B cell (primary cell): ENCODE results near the gene SLC43A2. TPM values are rescaled to one million over a fixed set of nuclear protein-coding genes. Genes with fewer than 3 reads are reported as not detected.

ENCODE experiments used
- ATAC-seq: fragments of 200-7000 bp; cut with Tn5 transposase; one replicate; pipeline ENCODE4 v1.10.0; 2021; ENCODE audit warnings: low read depth, mild to moderate bottlenecking, moderate number of reproducible peaks, moderate library complexity
- CTCF ChIA-PET: fragments of 350-600 bp; sonication (Branson Sonifier 250); formaldehyde crosslinking; loops from one replicate; lab custom pipeline; 2021; ENCODE audit warnings: antibody characterized with exemption, inconsistent platforms; lab: Charles Lee
- POLR2A ChIA-PET: fragments of 350-600 bp; sonication (Branson Sonifier 250); formaldehyde crosslinking; loops from one replicate; lab custom pipeline; 2021; ENCODE audit warnings: antibody characterized with exemption; lab: Charles Lee
- DNase-seq: peaks from one replicate; pipeline ENCODE4 v3.0.0; 2013
- H2AFZ ChIP-seq: 2 replicates; pipeline ENCODE4 v1.6.1; 2012; ENCODE audit warnings: mild to moderate bottlenecking, low read depth, low read length; ENCODE audit not compliant: insufficient read depth, poor library complexity, severe bottlenecking
- H3K27ac ChIP-seq, 2 donors: 1 replicate in 1 of 2; 2 replicates in 1 of 2; pipeline ENCODE4 v1.5.1; 2012 to 2013; ENCODE audit warnings: low read length in 2 of 2, mild to moderate bottlenecking in 2 of 2, moderate library complexity in 1 of 2
- H3K27me3 ChIP-seq, 4 experiments: fragments of 200-600 bp in 1 of 4; sonication (generic) in 1 of 4; replicated peaks in 1 of 4; 1 replicate in 2 of 4; 2 replicates in 2 of 4; pipeline versions ENCODE4 v1.6.1 to v1.7.0; 2013 to 2016; ENCODE audit warnings: low read length in 3 of 4, mild to moderate bottlenecking in 2 of 4, mixed read lengths in 1 of 4, moderate library complexity in 1 of 4; ENCODE audit not compliant: insufficient read depth in 4 of 4, control insufficient read depth in 3 of 4; ENCODE audit errors: control extremely low read depth in 1 of 4
- H3K36me3 ChIP-seq, 2 experiments: replicated peaks in 1 of 2; 1 replicate in 1 of 2; 2 replicates in 1 of 2; pipeline versions ENCODE4 v1.6.1 to v1.7.1; 2013; ENCODE audit warnings: low read length in 1 of 2; ENCODE audit not compliant: insufficient read depth in 2 of 2, control insufficient read depth in 1 of 2; ENCODE audit errors: control extremely low read depth in 1 of 2, extremely low read depth in 1 of 2
- H3K4me1 ChIP-seq, 2 donors: fragments of 200-600 bp in 1 of 2; sonication (generic) in 1 of 2; 1 replicate in 1 of 2; 2 replicates in 1 of 2; pipeline versions ENCODE4 v1.5.1 to v1.6.1; 2013 to 2017; ENCODE audit warnings: low read length in 2 of 2; ENCODE audit not compliant: control insufficient read depth in 2 of 2, insufficient read depth in 2 of 2
- H3K4me2 ChIP-seq: replicated peaks from 2 replicates; pipeline ENCODE3; 2012; ENCODE audit warnings: mild to moderate bottlenecking, low read depth, low read length; ENCODE audit not compliant: poor library complexity, severe bottlenecking
- H3K4me3 ChIP-seq, 5 experiments: fragments of 200-600 bp in 1 of 5; sonication (generic) in 1 of 5; 1 replicate in 3 of 5; 2 replicates in 2 of 5; pipeline versions ENCODE4 v1.5.1 to v1.7.0; 2011 to 2016; ENCODE audit warnings: low read length in 4 of 5, mild to moderate bottlenecking in 4 of 5, low read depth in 2 of 5, control low read depth in 1 of 5, moderate library complexity in 1 of 5; ENCODE audit not compliant: insufficient read depth in 1 of 5; ENCODE audit errors: control extremely low read depth in 1 of 5, extremely low read depth in 1 of 5
- H3K79me2 ChIP-seq: fragments of 200-600 bp; sonication (generic); one replicate; pipeline ENCODE4 v1.6.0; 2016; ENCODE audit warnings: low read length; ENCODE audit not compliant: control insufficient read depth, insufficient read depth
- H3K9ac ChIP-seq: fragments of 200-600 bp; sonication (generic); 2 replicates; pipeline ENCODE4 v1.6.1; 2017; ENCODE audit warnings: mild to moderate bottlenecking, low read length, moderate library complexity
- H3K9me3 ChIP-seq, 3 donors: one replicate each; pipeline versions ENCODE4 v1.6.1 to v1.7.1; 2013; ENCODE audit warnings: low read length in 2 of 3; ENCODE audit not compliant: control insufficient read depth in 2 of 3, insufficient read depth in 1 of 3; ENCODE audit errors: control extremely low read depth in 1 of 3
- H4K20me1 ChIP-seq: 2 replicates; pipeline ENCODE4 v1.6.0; 2012; ENCODE audit warnings: mild to moderate bottlenecking, low read length; ENCODE audit not compliant: insufficient read depth, control insufficient read depth, poor library complexity, severe bottlenecking
- H3K27ac Mint-ChIP-seq: one replicate; pipeline ENCODE4 v1.8.0; 2021; ENCODE audit warnings: mixed read lengths
- H3K27me3 Mint-ChIP-seq: one replicate; pipeline ENCODE4 v1.8.0; 2021; ENCODE audit warnings: mixed read lengths
- H3K4me1 Mint-ChIP-seq: one replicate; pipeline ENCODE4 v1.8.0; 2021; ENCODE audit warnings: mixed read lengths
- H3K4me3 Mint-ChIP-seq: one replicate; pipeline ENCODE4 v1.8.0; 2021; ENCODE audit warnings: mixed read lengths
- H3K9me3 Mint-ChIP-seq: one replicate; pipeline ENCODE4 v1.8.0; 2022; ENCODE audit warnings: mixed read lengths; ENCODE audit not compliant: insufficient read depth
- EZH2 ChIP-seq: IDR thresholded peaks from 2 replicates; pipeline ENCODE4 v1.6.1; 2012; ENCODE audit warnings: borderline replicate concordance, low read depth, mild to moderate bottlenecking, moderate library complexity, low read length; ENCODE audit not compliant: insufficient read depth, poor library complexity, severe bottlenecking
- WGBS: methylation state at CpG from one replicate; pipeline ENCODE4 v1.1.5; 2013; ENCODE audit warnings: missing lambda C conversion rate; ENCODE audit not compliant: insufficient coverage; 5-methylcytosine and 5-hydroxymethylcytosine counted together
- intact Hi-C: fragments of 100-400 bp; cut with micrococcal nuclease; formaldehyde crosslinking; loops from one replicate; pipeline ENCODE4 v1.10.0; 2022
- polyA plus RNA-seq: library from polyadenylated mRNA; depleted of rRNA; stranded (reverse); fragments of >200 nt; gene quantifications from 2 replicates; pipeline ENCODE4 v1.2.3, GENCODE V29; 2012
- total RNA-seq, 2 donors: library from RNA; stranded (reverse); fragments of 120-200 nt in 1 of 2; gene quantifications; 1 replicate in 1 of 2; 2 replicates in 1 of 2; pipeline versions ENCODE4 v1.2.3 to v1.2.4, GENCODE V29; 2013 to 2022
- TF ChIP-seq, protein P1 (sequence below): fragments of 200-600 bp; IDR thresholded peaks from one replicate; pipeline ENCODE4 v1.8.0; 2022; ENCODE audit warnings: antibody characterized with exemption, mild to moderate bottlenecking

The SLC43A2 gene
- total and polyA plus RNA-seq, 2 donors (not counting 1 experiment from before 2014, with no cell fraction given), result 26.2 to 204 TPM

DNA sequence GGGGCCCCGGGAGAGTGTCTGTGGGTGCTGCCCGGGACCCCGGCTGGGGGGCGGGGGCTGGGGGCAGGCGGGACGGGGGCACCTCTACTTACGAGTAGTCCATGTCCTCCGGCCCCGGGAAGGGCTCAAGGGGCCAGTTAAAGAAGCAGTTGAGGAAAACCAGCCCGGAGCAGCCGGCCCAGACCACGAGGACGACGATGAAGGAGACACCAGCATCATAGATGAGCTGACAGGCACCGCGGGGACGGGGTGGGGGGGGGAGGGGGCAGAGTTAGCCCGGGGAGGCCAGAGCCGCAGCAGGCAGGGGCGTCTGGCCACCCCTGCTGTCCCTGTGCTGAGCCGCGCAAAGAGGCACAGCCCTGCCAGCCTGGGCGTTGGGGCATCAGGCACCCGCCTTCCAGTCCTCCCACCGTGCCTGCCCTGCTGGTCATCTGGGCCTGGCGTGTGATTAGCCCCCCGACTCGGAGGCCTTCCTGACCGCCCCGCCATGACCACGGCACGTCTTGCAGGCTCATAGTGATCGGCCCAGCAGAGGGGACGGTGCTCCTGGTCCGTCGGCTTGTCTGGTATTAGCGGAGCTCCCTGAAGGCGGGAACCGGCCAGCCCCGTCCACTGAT, 37.1 kb downstream of the SLC43A2 start:
- peaks cover 0 to 35% of the 10 kb centered on the region in 2 experiments for H3K36me3 ChIP-seq
- POLR2A ChIA-PET, result interaction anchor here (0.6 to 4.6 kb wide), 10 partner anchors 8 to 140 kb away, joined by 3 to 67 read pairs (median 4); partner anchors contain the start of gene SLC43A2
- no peaks in the 10 kb centered on the region for H3K27me3 Mint-ChIP-seq

More for the DNA sequence above, 37.1 kb downstream of the SLC43A2 start:
- H3K27ac ChIP-seq, result no peak overlapping the region
- no peak overlapping the region for H3K9ac ChIP-seq
- H3K9me3 ChIP-seq, result no peaks in the 10 kb centered on the region
- H3K4me3 ChIP-seq, result no peak overlapping the region
- Mint-ChIP-seq H3K4me1 (peaks cover 31% of the 10 kb centered on the region), H3K27ac (peak overlapping the region; percentile 63), H3K4me3 (no peak overlapping the region), H3K9me3 (no peaks in the 10 kb centered on the region)
- ATAC-seq (no peak), DNase-seq (peak; percentile 19)
- no peak for TF ChIP-seq EZH2
- TF ChIP-seq, protein P1, sequence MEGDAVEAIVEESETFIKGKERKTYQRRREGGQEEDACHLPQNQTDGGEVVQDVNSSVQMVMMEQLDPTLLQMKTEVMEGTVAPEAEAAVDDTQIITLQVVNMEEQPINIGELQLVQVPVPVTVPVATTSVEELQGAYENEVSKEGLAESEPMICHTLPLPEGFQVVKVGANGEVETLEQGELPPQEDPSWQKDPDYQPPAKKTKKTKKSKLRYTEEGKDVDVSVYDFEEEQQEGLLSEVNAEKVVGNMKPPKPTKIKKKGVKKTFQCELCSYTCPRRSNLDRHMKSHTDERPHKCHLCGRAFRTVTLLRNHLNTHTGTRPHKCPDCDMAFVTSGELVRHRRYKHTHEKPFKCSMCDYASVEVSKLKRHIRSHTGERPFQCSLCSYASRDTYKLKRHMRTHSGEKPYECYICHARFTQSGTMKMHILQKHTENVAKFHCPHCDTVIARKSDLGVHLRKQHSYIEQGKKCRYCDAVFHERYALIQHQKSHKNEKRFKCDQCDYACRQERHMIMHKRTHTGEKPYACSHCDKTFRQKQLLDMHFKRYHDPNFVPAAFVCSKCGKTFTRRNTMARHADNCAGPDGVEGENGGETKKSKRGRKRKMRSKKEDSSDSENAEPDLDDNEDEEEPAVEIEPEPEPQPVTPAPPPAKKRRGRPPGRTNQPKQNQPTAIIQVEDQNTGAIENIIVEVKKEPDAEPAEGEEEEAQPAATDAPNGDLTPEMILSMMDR, result no peak
- intact Hi-C loops, result loop anchor here (2.0 kb wide), 2 partner anchors 15 to 363 kb away; no protein-coding TSS in a partner anchor
- H3K79me2 ChIP-seq, result peaks cover 9% of the 10 kb centered on the region
- H2AFZ ChIP-seq, result no peak overlapping the region
- 93% methylated on average over 40 of the region's 40 CpGs for WGBS
- H3K27me3 ChIP-seq, result no peaks in the 10 kb centered on the region
- H3K4me1 ChIP-seq, result peaks cover 24 to 37% of the 10 kb centered on the region in 2 donors
- H4K20me1 ChIP-seq, result peaks cover 5% of the 10 kb centered on the region
- H3K4me2 ChIP-seq, result peak overlapping the region; percentile 69
- CTCF ChIA-PET, result interaction anchor here (0.8 to 5.3 kb wide), 8 partner anchors 14 to 57 kb away, joined by 3 to 29 read pairs (median 4); partner anchors contain the start of gene PITPNA
